ENCODE results near the gene DOCK4.

Gene DOCK4

DNA sequence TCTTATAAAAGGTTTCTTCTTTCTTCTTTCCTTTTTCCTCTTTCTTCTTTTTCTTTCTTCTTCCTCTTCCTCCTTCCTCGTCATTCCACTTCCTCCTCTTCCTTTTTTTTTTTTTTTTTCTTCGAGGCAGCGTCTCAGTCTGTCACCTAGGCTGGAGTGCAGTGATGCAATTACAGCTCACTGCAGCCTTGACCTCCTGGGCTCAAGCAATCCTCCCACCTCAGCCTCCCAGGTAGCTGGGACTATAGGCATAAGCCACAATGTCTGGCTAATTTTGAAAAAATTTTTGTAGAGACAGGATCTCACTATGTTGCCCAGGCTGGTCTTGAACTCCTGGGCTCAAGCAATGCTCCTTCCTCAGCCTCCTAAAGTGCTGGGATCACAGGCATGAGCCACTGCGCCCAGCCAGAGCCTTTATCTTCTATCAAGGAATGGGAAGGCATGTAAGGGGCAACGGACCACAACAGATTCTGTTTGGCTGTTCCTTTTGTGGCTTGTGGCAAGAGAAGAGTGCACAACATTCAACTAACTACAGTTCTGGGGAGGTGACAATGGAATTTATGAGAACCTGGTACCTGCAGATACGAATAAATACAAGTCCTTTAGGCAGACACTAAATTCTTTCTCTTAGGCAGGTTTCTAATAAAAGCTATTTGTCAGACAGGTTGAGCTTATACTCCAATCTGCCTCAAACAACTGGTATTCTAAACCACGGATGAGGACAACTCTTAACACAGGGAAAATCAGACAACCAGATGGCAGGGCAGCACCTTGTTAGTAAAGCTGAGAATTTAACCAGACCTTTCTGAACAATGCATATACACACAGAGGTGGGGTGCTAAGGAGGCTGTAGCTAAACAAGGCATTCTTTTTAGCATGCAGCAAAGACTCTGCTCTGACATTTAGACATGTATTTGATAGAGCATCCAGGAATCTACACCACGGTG is 100.3 kb downstream of the DOCK4 start:
- no peak for DNase-seq

DNA sequence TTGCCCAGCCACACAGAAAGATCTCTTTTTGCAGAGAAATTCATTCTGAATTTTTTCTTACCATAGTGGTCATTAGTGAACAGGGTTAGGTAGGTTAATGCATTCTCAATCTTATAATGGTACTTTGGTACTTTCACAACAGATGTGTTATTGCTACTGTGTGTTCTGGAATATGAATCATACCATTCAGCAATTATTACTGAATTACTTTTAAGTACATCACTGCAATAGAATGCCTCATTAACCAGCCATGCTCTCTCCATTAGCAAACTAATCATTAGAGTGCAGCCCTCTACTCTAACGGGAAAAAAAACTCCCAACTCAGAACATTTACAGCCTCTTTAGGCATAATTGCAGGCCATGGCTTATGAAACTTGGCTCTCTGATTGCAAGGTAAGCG is 102.1 kb downstream of the DOCK4 start:
- DNase-seq: no peak

DNA sequence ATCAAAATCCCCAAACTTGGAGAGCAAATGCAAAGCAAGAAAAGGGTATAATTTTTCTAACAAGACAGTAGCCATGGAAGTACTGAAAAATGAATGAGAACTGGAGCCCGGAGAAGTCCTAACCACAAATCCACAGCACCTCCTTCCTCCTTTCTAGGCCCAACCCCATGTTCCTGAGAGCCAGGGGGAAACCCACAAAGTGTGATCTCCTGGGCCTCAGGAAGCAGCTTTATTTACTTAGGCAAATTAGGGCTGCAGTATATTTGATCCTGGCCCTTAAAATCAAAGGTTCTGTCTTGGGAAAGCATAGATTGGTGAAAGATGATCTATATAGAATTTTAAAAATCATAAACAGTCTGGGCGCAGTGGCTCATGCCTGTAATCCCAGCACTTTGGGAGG is 103.0 kb downstream of the DOCK4 start:
- no peak for DNase-seq

DNA sequence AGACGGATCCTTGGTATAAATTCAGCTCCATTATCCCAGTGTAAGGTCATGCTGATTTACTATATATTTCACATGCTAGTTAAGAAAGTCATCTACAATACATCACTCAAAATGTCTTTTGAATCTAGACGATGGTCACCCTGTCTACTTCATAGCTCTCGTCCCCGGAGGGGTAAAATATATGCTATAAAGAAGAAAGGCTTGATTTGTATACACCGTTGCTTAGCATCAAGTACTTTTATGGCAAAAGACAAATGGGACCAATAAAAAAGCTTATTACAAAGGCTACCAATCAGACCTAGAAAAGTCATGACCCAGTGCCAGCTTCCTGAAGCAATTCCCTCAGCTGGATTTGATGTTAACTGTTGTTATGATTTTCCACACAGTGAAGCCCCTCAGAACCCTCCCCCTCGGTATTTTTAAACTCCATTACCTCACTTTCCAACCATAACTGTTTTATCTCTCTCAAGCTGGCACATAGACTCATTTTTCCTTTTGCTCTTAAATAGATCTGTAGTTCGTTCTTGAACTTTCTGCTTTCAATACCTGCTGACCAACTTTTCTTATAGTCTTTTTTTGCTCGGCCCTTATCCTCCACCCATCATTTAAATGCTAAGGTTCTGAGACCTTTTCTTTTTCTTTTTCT is 104.9 kb downstream of the DOCK4 start:
- no peak for DNase-seq

DNA sequence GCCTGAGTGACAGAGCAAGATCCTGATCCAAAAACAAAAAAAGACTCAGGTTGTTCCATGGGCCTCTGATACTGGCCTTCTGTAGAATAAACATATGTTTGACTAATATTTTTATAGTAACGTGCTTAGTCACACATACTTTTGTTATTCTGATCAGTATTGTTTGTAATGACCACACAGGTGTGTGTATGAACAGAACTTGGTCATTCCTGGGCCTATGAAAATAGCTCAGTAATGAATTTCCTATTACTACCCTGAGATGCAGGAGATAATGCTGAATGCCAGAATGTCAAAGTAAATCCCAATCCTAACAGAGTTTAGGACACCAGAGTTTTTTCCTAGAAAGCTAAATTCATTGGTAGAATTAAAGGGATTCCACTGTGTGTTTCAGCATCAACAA is 108.7 kb downstream of the DOCK4 start:
- DNase-seq: no peak

DNA sequence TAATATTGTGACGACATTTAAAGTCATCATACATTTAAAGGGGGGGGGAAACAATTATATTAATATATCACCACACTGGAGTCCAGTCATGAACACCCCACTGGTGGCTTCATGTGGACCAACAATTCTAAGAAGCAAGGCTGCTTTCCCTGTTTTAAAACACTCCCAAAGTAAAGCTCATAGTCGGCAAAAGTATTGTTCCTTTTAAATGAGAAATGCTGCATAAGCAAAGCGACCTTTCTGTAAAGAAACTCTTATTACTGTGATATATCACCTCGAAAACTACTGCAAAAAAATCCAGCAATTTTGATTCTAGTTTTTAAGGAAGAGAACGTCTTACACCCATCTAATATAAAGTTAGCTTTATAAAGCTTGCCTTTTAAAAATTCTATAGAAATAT is 112.8 kb downstream of the DOCK4 start:
- DNase-seq: no peak

DNA sequence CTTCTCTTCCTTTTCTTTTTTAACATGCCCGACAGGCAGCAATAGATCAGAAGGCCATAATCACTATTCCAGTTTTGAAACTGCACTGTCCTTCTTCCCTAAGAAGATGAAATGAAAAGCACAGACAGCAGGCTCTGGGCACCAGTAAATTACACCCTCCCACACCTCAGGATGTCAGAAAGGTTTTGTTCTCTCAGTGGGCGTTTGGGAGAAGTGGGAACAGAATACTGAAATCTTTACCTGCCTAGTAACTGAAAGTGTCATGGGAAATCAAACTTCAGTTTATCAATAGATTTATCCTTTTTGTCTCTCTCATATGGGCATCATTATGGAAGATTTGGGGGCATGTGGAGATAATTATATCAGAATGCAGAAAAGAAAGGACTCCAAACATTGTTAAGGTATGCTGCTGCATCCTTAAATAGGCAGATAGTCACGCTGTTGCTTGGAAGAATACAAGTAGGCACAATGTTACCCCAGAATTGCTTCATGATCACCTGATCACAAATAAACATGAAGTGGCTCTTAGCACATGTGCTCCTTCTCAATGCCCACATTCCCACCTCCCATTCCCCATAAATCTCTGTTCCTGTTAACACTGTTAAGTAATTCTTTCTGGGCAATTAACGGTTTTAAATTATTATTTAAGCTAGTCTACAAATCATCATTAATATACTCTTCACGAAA is 113.3 kb downstream of the DOCK4 start:
- DNase-seq: no peak

DNA sequence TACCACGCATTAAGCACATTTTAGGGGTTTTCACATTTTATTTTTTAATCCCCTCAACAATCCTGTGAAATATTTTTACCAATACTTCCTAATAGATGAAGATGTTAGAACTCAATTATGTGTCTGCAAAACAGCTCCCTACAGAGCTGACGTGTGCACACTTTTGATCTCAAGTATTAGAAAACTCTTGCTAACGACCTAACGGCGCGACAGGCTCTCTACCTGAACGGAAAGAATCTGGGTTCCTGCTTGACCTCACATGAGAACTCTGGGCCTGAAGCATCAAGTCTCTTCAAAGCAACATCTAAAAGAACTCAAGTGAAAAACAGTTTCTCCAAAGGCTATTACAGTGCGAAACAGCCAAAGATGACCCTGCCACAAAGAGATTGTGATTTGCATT is 113.9 kb downstream of the DOCK4 start:
- DNase-seq: no peak

DNA sequence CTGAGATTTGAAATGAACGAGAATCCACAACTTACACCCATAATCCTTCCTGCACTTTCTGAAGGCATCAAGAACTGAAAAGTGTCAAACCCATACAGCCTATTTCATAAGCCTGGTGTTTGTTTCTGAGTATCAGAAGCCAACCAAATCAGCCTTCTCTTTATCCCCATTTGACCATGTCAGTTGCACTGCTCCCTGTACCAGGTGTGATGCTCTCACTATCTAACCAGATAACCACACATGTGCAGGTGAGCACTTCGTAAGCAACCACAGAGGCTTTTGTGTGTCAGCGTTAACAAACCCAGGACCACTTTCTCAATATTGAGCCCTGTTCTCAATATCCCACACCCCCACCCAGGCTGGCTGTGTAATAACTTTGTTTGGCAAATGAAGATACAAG is 114.4 kb downstream of the DOCK4 start:
- no peak for DNase-seq

DNA sequence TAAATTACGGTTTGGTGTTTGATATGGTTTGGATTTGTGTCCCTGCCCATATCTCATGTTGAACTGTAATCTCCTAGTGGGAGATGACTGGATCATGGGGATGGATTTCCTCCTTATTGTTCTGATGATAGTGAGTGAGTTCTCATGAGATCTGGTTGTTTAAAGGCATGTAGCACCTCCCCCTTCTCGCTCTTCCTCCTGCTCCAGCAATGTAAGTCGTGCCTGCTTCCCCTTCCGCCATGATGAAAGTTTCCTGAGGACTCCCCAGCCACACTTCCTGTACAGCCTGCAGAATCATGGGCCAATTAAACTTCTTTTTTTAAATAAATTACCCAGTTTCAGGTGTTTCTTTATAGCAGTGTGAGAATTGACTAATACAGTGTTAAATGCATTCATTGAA is 116.6 kb downstream of the DOCK4 start:
- DNase-seq: no peak

DNA sequence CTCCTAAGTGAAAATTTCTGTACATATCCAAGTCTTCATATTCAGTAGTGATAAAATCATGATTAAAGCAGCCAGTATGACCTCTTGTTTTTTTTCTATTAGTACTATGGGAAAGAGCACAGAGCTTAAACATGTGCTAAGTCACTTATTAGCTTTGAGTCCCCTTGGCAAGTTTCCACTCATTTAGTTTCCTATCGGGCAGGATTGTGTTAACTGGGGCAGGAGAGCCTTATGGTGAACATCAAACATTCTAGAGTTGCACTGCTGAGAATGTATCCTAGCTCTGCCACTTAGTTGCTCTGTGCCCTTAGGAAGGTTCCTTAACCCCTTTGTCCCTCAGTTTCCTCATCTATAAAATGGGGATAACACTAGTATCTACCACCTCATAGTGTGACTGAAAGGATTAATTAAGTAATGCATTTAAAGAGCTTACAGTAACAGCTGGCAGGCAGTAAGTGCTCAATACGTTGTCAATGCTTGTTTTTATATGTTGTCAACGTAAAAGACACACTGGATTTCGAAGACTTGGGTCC is 117.6 kb downstream of the DOCK4 start:
- DNase-seq: no peak

DNA sequence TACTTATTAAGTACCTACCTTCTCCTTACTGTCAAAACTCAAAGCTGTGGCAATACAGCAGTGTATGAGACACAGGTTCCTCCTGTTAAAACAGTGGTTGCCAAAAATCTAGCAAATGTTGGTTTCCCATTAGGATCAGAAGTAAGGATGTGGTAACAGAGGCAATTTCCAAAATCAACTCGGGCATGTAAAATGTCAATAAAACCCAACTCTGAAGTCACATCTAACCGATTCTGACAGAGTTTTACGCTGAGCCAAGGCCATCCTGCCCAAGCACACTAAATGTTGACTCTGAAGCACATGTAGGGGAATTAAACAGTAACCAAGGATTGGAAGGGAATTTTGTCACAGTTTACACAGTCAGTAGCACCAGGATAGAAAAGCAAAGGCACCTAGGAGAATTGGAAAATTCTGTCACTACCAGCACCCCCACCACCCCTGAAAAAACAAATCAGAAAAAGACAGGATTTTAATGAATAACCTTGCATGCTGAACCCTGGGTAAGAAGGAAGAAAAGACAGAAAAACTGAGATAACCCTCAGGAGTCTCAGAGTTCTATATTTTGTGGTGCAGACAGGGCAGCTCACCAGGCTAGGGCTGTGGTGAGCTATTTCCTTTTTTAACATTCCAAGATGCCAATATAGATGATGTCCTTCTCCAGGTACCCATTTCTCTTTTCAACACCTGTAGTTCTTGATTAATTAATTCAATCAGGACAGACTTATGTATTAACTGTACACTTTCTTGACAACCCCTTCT is 119.5 kb downstream of the DOCK4 start:
- no peak for DNase-seq

DNA sequence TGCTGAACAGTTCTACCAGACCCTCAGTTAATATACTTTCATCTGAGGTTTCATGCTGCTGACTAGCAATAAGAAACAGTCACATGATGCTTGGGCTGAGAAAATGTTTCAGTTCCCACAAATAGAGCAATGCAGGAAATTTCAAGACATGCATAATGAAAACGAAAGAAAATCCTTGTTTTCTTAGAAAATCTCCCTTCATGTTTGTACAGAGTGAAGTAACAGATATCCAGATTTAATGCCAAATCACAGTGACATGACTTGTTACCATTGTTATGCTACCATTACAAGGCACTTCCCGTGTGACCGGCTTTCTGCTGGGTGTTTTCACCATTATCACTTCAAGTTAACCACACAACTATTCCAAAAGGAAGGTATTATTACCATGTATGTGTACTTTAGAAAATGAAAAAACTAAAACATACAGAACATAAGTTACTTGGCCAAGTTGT is 121.7 kb downstream of the DOCK4 start:
- no peak for DNase-seq

DNA sequence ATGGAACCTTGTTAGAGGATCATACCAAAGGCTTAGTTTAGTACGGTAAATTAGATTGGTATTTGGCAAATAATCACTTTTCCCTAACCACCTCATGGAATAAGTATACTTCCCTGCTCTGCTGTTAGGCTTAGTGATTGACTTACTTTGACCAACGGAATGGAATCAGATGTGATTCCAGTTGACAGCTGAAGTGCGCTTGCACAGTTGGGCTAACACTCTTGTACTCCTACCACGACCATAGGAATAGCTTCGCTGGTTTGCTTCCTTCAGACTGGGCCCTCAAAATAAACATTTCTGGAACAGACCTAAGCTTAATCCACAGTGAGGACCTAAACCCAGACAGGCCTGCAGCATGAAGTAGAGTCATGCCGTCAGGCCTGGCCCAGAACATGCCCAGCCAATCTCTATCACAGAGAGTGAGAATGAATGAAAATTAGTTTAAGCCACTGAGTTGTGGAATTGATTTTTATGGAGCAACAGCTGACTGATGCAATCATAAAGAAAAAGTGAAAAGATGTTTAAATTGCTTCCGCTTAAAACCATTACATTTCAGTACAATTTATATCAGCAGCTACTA is 122.3 kb downstream of the DOCK4 start:
- no peak for DNase-seq

DNA sequence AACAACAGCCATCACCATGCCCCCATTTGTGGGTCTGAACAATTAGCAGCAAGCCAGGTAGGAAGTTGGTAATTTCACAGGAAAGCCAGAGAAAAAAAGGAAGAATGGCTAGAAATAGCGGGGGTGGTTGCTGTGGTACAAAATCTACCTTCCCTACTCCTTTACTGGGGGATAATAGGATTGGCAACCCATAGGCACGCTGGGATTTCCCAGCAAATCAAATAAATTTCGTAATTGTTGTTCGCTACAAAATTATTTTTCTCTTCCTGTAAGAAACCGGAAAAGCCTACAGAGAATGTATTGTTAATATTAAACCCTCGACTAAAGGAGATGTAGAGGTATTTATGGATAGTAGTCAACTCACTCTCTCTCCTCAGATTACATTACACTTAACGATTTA is 123.9 kb downstream of the DOCK4 start:
- no peak for DNase-seq

DNA sequence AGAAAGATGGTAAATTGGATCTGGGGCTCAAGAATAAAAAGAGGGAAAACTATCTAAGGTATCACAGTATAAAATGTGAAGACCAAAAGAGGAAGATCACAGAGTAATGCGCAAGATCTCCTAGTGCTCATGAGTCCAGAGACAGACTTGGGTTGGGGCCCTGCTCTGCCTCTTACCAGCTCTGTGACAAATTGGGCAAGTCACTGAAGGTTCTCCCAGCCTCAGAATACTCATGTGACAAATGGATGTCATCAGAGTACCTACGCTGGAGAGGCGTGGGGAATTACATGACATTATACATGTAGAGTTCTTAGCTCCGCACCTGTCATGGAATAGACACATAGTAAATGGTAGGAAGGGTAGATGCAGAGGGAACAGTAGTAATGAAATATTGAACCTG is 124.4 kb downstream of the DOCK4 start:
- DNase-seq: no peak

DNA sequence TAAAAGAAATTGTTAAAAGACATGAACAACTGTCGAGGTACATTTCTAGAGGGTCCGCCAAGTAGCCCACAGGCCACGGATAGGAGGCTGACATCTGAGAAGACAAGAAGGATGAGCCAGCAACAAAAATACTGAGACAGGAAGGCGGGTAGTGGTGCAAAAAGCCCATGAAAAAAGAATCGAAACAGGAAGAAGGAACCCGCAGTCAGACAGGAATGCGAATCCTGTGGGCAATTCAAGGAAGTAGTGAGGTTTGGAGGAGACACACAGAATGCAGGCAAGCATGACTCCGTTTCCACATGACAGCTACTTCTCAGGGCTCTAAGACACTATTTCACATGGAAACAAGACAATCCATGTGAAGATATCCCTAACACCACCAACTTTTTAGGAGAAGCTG is 125.2 kb downstream of the DOCK4 start:
- DNase-seq: peak in 1 of 5 donors; percentile 15

DNA sequence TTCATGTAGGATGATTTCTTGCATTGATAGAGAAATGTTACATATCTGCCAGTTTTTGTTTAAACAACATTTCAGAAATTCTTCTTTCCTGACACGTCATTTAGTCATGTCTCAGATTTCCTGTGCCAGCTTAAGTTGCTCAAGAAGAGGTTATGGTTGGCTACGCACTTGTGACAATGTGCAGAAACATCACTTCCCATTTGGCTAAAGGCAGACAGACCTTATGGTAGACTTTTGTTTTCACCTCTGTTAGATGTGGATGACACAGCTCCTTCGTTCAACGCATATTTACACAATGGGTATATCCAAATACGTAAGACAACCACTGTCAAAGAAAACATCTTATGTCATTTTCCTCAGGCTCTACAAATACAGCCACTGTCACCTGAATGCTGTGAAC is 125.8 kb downstream of the DOCK4 start:
- DNase-seq: peak in 1 of 5 donors; percentile 43

DNA sequence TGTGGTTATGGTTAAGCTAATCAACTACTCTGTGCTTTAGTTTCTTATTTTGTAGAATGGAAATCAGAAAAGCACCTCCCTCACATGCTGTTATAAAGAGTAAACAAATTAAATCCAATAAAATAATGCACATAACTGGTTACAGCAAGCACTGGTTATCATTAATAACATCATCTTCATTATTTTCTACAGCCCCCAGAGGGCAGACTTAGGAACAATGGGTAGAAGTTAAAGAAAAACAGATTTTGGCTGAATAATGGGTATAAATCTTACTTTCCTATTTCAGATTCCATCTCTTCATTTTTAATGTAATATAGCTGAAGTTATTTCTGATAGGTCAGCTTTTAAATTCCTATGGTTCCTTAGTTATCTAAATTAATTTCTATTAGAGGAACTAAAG is 126.5 kb downstream of the DOCK4 start:
- no peak for DNase-seq

DNA sequence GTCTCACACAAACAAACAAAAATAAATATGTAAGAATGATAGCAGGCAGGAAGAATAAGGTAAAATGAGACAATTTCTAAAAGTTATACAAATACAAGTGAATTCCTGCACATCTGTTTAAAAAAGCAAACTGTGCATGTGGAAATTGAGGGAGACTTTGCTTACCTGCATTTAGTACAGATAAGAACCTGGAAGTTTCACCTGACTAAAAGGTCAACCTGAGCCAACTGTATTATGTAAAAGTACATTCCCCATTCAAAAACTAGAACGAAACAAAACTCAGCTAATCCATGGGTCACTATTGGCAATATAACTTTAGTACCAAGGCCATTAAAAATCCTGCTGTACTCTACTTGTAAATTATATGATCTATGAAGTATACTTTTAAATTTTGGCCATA is 127.1 kb downstream of the DOCK4 start:
- DNase-seq: no peak

DNA sequence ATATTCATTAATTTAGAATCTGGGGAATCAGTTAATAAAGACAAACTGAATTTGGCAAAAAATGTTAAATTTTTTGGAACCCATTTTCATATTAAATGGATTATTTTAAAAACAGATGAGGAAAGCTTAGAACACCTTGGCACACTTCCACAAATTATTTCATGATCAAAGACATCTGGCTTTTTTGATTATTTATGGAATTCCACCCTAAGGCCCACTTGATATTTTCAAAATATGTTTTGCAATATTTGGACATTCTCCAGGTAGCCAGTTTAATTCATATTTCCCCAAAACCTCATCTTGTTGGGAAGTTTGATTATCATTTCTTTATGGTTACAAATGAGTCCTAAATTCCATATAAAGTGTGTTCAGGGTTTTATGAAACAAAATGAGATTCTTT is 129.9 kb downstream of the DOCK4 start:
- no peak for DNase-seq

DNA sequence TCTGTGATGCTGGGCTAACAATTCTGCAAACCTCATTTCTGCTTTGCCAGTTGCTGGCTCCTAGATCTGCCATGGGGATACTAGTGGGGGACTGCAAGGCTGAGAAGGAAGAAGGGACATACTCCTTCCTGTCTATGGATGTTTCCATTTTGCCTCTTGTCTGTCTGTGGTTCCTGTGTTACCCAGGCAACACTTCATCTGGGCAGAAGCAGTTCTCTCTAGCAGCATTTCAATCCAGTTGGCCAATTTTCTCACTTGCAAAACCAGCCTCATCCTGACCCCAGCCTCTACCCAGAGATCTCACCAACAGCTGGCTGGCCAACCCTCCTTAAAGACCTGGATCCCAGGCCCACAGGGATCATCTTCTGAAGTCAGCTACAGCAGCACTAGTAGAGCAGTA is 131.7 kb downstream of the DOCK4 start:
- DNase-seq: no peak

Measured in T-helper 1 cell (primary cell).